Fibroblast of gingiva (primary cell): Measurements from ENCODE around the gene RHBDL3.

Source experiments
- DNase-seq: peaks from one replicate; pipeline ENCODE4 v3.0.0-alpha.2; 2011; ENCODE audit warnings: low read depth

Gene RHBDL3

DNA sequence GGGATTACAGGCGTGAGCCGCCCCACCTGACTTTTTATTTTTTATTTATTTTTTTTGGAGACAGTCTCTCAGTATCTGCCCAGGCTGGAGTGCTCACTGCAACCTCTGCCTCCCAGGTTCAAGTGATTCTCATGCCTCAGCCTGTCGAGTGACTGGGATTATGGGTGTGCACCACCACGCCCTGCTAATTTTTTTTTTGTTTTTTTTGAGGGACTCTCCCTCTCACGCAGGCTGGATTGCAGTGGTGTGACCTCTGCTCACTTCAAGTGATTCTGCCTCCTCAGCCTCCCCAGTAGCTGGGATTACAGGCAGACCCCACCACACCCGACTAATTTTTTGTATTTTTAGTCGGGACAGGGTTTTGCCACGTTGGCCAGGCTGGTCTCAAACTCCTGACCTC, 92.0 kb downstream of the RHBDL3 start:
- DNase-seq, result no peak

DNA sequence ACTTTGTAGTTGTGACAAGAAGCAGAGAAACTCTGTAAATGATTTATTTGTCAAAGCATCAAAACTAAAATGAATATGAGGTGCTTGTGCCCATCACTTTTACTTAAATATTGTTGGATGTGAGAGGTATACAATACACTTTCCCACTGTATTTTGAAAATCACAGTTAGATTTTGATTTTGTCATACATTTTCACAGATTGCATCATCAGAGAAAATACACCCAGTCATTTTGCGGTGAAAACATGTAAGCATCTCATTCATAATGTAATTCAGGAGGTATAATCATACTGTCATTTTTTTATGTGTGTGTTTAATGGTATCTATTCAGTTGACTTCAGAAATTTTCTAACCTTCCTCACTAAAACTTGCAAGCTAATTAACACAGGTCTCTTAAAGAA, 95.6 kb downstream of the RHBDL3 start:
- DNase-seq, result no peak

GRCh38 chr17:32370426-32370825, 104.8 kb downstream of the RHBDL3 start:
- no peak for DNase-seq
